ENCODE measurements around the gene TFPI. TPM values are rescaled to one million over a fixed set of nuclear protein-coding genes. Genes with fewer than 3 reads are reported as not detected.

TFPI gene
- total RNA-seq, 1 experiment from 2014 or later = 8.4 TPM

DNA sequence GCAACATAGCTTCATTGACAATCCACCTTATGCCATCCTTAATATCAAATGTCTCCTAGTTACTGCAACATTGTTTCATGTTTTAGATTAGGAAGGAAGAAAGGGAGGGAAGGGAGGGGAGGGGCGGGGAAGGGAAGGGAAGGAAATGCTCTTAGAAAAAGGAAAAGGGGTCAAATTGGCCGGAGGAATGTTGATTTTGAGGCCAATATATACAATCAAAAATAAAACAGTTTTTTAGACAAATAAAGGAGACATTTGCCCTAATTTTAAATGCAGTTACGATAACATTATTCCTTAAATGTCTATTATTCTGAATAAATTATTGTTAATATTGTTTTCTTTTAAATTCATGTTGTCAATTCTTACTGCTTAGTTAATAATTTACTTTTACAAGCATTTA is 72.7 kb downstream of the TFPI start:
- DNase-seq (ENCODE audit: low spot score) (no peak), ATAC-seq (no peak)
- ChIA-PET CTCF (no interaction called here), POLR2A (no interaction called here)
- Mint-ChIP-seq H3K36me3 (no peaks in the 10 kb centered on the region), H3K9me3 (no peaks in the 10 kb centered on the region), H3K4me1 (no peaks in the 10 kb centered on the region), H3K27ac (no peak overlapping the region), H3K27me3 (ENCODE audit: low read depth) (no peaks in the 10 kb centered on the region), H3K4me3 (no peak overlapping the region)
- TF ChIP-seq MXD4 (CRISPR knock-in tag; IDR thresholded peaks at IDR 0.05; ENCODE audit: borderline replicate concordance) (no peak), ELF4 (CRISPR knock-in tag; IDR thresholded peaks at IDR 0.05; ENCODE audit: low read depth) (no peak), ZNF396 (CRISPR knock-in tag; IDR thresholded peaks at IDR 0.05; ENCODE audit: borderline replicate concordance) (no peak)

DNA sequence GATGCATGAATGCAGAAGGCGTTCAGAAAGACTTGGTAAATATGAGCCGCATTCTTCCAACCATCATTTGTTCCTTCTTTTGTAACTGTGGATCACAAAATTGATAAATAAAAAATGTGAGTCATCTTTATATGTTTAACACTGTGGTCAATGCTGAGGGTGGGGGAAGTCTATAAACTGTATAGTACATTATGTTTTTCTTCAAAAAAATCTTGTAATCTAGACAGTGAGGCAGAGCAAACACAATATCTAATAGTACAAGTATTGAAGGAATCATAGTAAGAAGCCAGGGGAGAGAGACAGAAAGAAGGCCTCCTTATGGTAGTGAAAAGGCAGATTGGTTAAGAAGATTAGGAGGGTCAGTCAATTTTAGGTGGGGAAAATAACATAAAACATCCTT is 75.5 kb downstream of the TFPI start:
- no peaks in the 10 kb centered on the region for H3K27me3 Mint-ChIP-seq (ENCODE audit: low read depth)
- ATAC-seq (no peak), DNase-seq (ENCODE audit: low spot score) (no peak)
- no peaks in the 10 kb centered on the region for H3K36me3 Mint-ChIP-seq
- no peak overlapping the region for H3K4me3 Mint-ChIP-seq
- H3K4me1 Mint-ChIP-seq = no peaks in the 10 kb centered on the region
- H3K9me3 Mint-ChIP-seq = no peaks in the 10 kb centered on the region
- POLR2A ChIA-PET = no interaction called here
- TF ChIP-seq, protein P1, sequence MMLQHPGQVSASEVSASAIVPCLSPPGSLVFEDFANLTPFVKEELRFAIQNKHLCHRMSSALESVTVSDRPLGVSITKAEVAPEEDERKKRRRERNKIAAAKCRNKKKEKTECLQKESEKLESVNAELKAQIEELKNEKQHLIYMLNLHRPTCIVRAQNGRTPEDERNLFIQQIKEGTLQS (CRISPR knock-in tag; conservative IDR thresholded peaks at IDR 0.05) = no peak
- no peak for TF ChIP-seq JUN (CRISPR knock-in tag; IDR thresholded peaks at IDR 0.05)
- TF ChIP-seq, protein P2, sequence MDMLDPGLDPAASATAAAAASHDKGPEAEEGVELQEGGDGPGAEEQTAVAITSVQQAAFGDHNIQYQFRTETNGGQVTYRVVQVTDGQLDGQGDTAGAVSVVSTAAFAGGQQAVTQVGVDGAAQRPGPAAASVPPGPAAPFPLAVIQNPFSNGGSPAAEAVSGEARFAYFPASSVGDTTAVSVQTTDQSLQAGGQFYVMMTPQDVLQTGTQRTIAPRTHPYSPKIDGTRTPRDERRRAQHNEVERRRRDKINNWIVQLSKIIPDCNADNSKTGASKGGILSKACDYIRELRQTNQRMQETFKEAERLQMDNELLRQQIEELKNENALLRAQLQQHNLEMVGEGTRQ (CRISPR knock-in tag; IDR thresholded peaks at IDR 0.05) = no peak
- TF ChIP-seq, protein P3, sequence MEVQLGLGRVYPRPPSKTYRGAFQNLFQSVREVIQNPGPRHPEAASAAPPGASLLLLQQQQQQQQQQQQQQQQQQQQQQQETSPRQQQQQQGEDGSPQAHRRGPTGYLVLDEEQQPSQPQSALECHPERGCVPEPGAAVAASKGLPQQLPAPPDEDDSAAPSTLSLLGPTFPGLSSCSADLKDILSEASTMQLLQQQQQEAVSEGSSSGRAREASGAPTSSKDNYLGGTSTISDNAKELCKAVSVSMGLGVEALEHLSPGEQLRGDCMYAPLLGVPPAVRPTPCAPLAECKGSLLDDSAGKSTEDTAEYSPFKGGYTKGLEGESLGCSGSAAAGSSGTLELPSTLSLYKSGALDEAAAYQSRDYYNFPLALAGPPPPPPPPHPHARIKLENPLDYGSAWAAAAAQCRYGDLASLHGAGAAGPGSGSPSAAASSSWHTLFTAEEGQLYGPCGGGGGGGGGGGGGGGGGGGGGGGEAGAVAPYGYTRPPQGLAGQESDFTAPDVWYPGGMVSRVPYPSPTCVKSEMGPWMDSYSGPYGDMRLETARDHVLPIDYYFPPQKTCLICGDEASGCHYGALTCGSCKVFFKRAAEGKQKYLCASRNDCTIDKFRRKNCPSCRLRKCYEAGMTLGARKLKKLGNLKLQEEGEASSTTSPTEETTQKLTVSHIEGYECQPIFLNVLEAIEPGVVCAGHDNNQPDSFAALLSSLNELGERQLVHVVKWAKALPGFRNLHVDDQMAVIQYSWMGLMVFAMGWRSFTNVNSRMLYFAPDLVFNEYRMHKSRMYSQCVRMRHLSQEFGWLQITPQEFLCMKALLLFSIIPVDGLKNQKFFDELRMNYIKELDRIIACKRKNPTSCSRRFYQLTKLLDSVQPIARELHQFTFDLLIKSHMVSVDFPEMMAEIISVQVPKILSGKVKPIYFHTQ (CRISPR knock-in tag; IDR thresholded peaks at IDR 0.05) = no peak
- TF ChIP-seq, protein P4, sequence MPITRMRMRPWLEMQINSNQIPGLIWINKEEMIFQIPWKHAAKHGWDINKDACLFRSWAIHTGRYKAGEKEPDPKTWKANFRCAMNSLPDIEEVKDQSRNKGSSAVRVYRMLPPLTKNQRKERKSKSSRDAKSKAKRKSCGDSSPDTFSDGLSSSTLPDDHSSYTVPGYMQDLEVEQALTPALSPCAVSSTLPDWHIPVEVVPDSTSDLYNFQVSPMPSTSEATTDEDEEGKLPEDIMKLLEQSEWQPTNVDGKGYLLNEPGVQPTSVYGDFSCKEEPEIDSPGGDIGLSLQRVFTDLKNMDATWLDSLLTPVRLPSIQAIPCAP (CRISPR knock-in tag; IDR thresholded peaks at IDR 0.05) = no peak
- TF ChIP-seq TEAD4 (CRISPR knock-in tag; IDR thresholded peaks at IDR 0.05) = no peak
- no peak for TF ChIP-seq HMGA2 (CRISPR knock-in tag; IDR thresholded peaks at IDR 0.05)
- TF ChIP-seq, protein P5, sequence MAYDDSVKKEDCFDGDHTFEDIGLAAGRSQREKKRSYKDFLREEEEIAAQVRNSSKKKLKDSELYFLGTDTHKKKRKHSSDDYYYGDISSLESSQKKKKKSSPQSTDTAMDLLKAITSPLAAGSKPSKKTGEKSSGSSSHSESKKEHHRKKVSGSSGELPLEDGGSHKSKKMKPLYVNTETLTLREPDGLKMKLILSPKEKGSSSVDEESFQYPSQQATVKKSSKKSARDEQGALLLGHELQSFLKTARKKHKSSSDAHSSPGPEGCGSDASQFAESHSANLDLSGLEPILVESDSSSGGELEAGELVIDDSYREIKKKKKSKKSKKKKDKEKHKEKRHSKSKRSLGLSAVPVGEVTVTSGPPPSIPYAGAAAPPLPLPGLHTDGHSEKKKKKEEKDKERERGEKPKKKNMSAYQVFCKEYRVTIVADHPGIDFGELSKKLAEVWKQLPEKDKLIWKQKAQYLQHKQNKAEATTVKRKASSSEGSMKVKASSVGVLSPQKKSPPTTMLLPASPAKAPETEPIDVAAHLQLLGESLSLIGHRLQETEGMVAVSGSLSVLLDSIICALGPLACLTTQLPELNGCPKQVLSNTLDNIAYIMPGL (CRISPR knock-in tag; IDR thresholded peaks at IDR 0.05) = no peak
- TF ChIP-seq, protein P6, sequence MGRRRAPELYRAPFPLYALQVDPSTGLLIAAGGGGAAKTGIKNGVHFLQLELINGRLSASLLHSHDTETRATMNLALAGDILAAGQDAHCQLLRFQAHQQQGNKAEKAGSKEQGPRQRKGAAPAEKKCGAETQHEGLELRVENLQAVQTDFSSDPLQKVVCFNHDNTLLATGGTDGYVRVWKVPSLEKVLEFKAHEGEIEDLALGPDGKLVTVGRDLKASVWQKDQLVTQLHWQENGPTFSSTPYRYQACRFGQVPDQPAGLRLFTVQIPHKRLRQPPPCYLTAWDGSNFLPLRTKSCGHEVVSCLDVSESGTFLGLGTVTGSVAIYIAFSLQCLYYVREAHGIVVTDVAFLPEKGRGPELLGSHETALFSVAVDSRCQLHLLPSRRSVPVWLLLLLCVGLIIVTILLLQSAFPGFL (CRISPR knock-in tag; IDR thresholded peaks at IDR 0.05; ENCODE audit: borderline replicate concordance) = no peak
- no peak for TF ChIP-seq GTF2I (CRISPR knock-in tag; conservative IDR thresholded peaks at IDR 0.05)
- no peak for TF ChIP-seq NR1H2 (CRISPR knock-in tag; IDR thresholded peaks at IDR 0.05)
- H3K27ac Mint-ChIP-seq = no peak overlapping the region
- CTCF ChIA-PET = no interaction called here

DNA sequence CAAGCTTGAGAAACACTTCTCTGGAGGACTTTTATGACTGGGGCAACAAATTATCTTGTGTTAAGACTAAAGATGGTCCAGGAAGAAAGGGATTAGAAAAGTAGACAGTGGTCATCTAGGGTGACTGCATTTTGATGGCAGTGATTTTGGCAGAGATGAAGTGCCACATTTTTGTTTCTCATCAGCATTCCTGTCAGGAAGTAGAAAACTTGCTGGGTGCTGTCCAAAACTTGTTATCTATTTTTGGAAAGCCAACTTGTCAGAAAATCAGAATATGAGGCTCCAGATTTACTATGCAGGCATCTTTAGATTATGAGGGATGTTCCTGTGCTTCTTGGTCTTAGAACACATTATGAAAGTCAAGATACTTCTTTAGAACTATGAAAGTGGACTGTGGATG is 77.2 kb downstream of the TFPI start:
- no peak overlapping the region for H3K4me3 Mint-ChIP-seq
- TF ChIP-seq EMX1 (CRISPR knock-in tag; IDR thresholded peaks at IDR 0.05) (no peak), ZNF138 (CRISPR knock-in tag; conservative IDR thresholded peaks at IDR 0.05) (no peak), OVOL2 (CRISPR knock-in tag; IDR thresholded peaks at IDR 0.05; ENCODE audit: borderline replicate concordance) (no peak), TCF7 (CRISPR knock-in tag; IDR thresholded peaks at IDR 0.05; ENCODE audit: low read depth) (no peak)
- TF ChIP-seq, protein P7, sequence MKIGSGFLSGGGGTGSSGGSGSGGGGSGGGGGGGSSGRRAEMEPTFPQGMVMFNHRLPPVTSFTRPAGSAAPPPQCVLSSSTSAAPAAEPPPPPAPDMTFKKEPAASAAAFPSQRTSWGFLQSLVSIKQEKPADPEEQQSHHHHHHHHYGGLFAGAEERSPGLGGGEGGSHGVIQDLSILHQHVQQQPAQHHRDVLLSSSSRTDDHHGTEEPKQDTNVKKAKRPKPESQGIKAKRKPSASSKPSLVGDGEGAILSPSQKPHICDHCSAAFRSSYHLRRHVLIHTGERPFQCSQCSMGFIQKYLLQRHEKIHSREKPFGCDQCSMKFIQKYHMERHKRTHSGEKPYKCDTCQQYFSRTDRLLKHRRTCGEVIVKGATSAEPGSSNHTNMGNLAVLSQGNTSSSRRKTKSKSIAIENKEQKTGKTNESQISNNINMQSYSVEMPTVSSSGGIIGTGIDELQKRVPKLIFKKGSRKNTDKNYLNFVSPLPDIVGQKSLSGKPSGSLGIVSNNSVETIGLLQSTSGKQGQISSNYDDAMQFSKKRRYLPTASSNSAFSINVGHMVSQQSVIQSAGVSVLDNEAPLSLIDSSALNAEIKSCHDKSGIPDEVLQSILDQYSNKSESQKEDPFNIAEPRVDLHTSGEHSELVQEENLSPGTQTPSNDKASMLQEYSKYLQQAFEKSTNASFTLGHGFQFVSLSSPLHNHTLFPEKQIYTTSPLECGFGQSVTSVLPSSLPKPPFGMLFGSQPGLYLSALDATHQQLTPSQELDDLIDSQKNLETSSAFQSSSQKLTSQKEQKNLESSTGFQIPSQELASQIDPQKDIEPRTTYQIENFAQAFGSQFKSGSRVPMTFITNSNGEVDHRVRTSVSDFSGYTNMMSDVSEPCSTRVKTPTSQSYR (CRISPR knock-in tag; IDR thresholded peaks at IDR 0.05) = no peak
- TF ChIP-seq, protein P3 (CRISPR knock-in tag; IDR thresholded peaks at IDR 0.05) = no peak

More for the DNA sequence above, 77.2 kb downstream of the TFPI start:
- H3K9me3 Mint-ChIP-seq = no peaks in the 10 kb centered on the region
- H3K36me3 Mint-ChIP-seq = no peaks in the 10 kb centered on the region
- CTCF ChIA-PET = interaction anchor here (0.9 to 1.1 kb wide), 2 partner anchors 23 to 614 kb away, joined by 3 read pairs; no protein-coding TSS in a partner anchor
- DNase-seq (ENCODE audit: low spot score) (no peak), ATAC-seq (no peak)
- H3K27me3 Mint-ChIP-seq (ENCODE audit: low read depth) = no peaks in the 10 kb centered on the region
- no peak overlapping the region for H3K27ac Mint-ChIP-seq
- POLR2A ChIA-PET = no interaction called here
- no peaks in the 10 kb centered on the region for H3K4me1 Mint-ChIP-seq
